Heart left ventricle (tissue), 13 donors: ENCODE measurements around the gene SMOC2.

ENCODE experiments used
- CTCF ChIP-seq, 12 donors: fragments of 200-600 bp; sonication (generic) in 4 of 12; IDR thresholded peaks; one replicate each; pipeline versions ENCODE4 v1.5.0 to v1.8.0; 2018 to 2022; ENCODE audit warnings: antibody characterized with exemption in 12 of 12, mild to moderate bottlenecking in 5 of 12
- POLR2A ChIP-seq, 2 donors: fragments of 450-650 bp; IDR thresholded peaks; one replicate each; pipeline ENCODE4 v1.6.1; 2017; ENCODE audit warnings: antibody characterized with exemption in 2 of 2, mild to moderate bottlenecking in 2 of 2, moderate library complexity in 2 of 2
- donor health status: ischemic (EF 13 %, LVEDD 7.1; RV severe dilation, severe dysfunction).
- donor health status: DM: no; HTN: yes; CAD: no.
- donor health status: DM: no; HTN: no; CAD: no.
- donor health status: ischemic (EF 25% LVEDD 6.9; RV normal size, moderate dysfunction).
- donor health status: ischemic (EF 25% LVEDD 5.7; RV mildly dilated, moderate dysfunction).
- donor health status: ischemic (EF 35%, LVEDD 5.7; RV mildly dilated, moderate dysfunction).
- donor health status: nonischemic (EF 11% LVEDD 7.7; RV severe dilation, severe dysfunction).
- donor health status: DM: yes; HTN: yes; CAD: no.
- donor health status: PGD.
- donor health status: ischemic (EF 29% LVEDD 5.4; RV normal size, mild dysfunction).
- donor health status: nonischemic (EF 23%, LVEDD 6.1; RV moderate dilation, normal function).

GRCh38 chr6:168493976-168494375 lies 53.0 kb downstream of the SMOC2 start:
- TF ChIP-seq POLR2A (IDR thresholded peaks at IDR 0.05) (no peak), CTCF (IDR thresholded peaks at IDR 0.05) (no peak)
